ENCODE results near the gene MAPKAPK3.

DNA sequence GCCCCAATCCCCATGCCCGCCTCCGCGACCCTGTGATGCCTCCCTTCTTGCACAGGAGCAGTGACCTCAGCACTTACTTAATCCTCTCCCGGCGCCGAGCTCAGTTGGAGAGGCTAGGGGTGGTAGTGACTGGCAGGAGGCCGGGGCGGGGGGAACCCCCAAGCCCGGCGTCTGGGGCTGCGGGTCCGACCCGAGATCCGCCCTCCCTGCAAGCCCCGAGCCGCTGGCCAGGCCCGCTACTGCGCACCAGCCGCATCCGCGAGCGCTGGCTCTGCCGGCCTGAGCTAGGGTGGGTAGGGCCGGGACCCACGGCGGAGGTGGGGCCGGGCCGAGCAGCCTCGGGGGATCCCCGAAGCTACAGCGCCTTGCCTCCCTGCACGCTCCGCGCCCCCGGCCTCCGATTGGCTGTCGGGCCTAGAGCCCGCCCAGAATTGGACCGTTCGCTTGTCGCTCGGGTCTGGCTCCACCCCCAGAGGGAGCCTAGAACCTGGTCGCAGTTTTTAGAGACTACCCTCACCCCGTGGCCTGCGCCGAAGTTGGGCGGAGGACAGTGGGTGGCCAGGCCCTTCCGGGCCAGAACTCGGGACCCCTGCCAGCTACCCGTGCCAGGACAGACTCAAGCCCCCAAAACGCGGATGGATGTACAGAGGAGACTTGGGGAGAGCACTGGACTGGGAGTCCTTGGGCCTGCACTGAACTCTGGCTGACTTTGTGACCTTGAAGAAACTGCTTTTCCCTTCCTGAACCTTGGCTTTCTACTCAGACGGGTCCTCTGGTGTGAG is 49.4 kb upstream of the MAPKAPK3 start, which contains the start of gene C3orf18:
- no peak for TF ChIP-seq CTCF (IDR thresholded peaks at IDR 0.05)
- TF ChIP-seq POLR2A (IDR thresholded peaks at IDR 0.05) = peak in 2 of 3 donors; percentile 28 to 39

All from body of pancreas (tissue), 4 donors.